WTC11 (cell line): ENCODE measurements around the gene RGS5. TPM values are rescaled to one million over a fixed set of nuclear protein-coding genes. Genes with fewer than 3 reads are reported as not detected.

Experiments
- ATAC-seq: fragments of 200-7000 bp; cut with Tn5 transposase; 2 replicates; pipeline ENCODE4 v1.10.0; 2021; ENCODE audit warnings: mild to moderate bottlenecking, moderate library complexity
- CTCF ChIA-PET: fragments of 300-600 bp; sonication (Branson Sonifier 250); formaldehyde crosslinking; loops from one replicate; lab custom pipeline; 2021; ENCODE audit warnings: antibody characterized with exemption; lab: Charles Lee
- POLR2A ChIA-PET: fragments of 350-600 bp; sonication (Branson Sonifier 250); formaldehyde crosslinking; loops from one replicate; lab custom pipeline; 2021; ENCODE audit warnings: antibody characterized with exemption; lab: Charles Lee
- DNase-seq: peaks from one replicate; pipeline ENCODE4 v3.0.0; 2021; ENCODE audit warnings: low spot score
- H3K27ac Mint-ChIP-seq: 2 replicates; pipeline ENCODE4 v1.8.0; 2021; ENCODE audit warnings: mixed read lengths
- H3K27me3 Mint-ChIP-seq: 2 replicates; pipeline ENCODE4 v1.8.0; 2021; ENCODE audit warnings: low read depth, mild to moderate bottlenecking, moderate library complexity, mixed read lengths
- H3K36me3 Mint-ChIP-seq: 2 replicates; pipeline ENCODE4 v1.8.0; 2021; ENCODE audit warnings: mixed read lengths
- H3K4me1 Mint-ChIP-seq: 2 replicates; pipeline ENCODE4 v1.8.0; 2022; ENCODE audit warnings: mixed read lengths
- H3K4me3 Mint-ChIP-seq: 2 replicates; pipeline ENCODE4 v1.8.0; 2021; ENCODE audit warnings: mild to moderate bottlenecking, moderate library complexity, mixed read lengths
- H3K9me3 Mint-ChIP-seq: 2 replicates; pipeline ENCODE4 v1.8.0; 2021; ENCODE audit warnings: mixed read lengths
- EMX1 ChIP-seq: fragments of 250-450 bp; sonication (Bioruptor Pico); IDR thresholded peaks from 2 replicates; pipeline ENCODE4 v1.8.0; 2021; ENCODE audit warnings: mild to moderate bottlenecking
- FOXJ3 ChIP-seq: sonication (generic); formaldehyde crosslinking; IDR thresholded peaks from 2 replicates; pipeline ENCODE4 v1.9.0; 2021; ENCODE audit warnings: missing genetic modification reagents, mild to moderate bottlenecking, borderline replicate concordance
- KAT7 ChIP-seq: sonication (generic); formaldehyde crosslinking; IDR thresholded peaks from 2 replicates; pipeline ENCODE4 v1.8.1; 2023; ENCODE audit warnings: missing genetic modification reagents, mild to moderate bottlenecking, borderline replicate concordance
- MLX ChIP-seq: sonication (generic); formaldehyde crosslinking; IDR thresholded peaks from 2 replicates; pipeline ENCODE4 v1.8.1; 2023; ENCODE audit warnings: mild to moderate bottlenecking, missing genetic modification reagents, moderate library complexity
- NFYB ChIP-seq: sonication (generic); formaldehyde crosslinking; conservative IDR thresholded peaks from 2 replicates; pipeline ENCODE4 v1.8.0; 2022; ENCODE audit warnings: low read depth, missing genetic modification reagents
- NR2C2 ChIP-seq: sonication (generic); formaldehyde crosslinking; IDR thresholded peaks from 2 replicates; pipeline ENCODE4 v1.8.0; 2022; ENCODE audit warnings: mild to moderate bottlenecking, missing genetic modification reagents
- TEAD1 ChIP-seq: sonication (generic); formaldehyde crosslinking; IDR thresholded peaks from 2 replicates; pipeline ENCODE4 v1.8.0; 2022; ENCODE audit warnings: mild to moderate bottlenecking, missing genetic modification reagents
- USF1 ChIP-seq: sonication (generic); formaldehyde crosslinking; IDR thresholded peaks from 2 replicates; pipeline ENCODE4 v1.8.0; 2022; ENCODE audit warnings: mild to moderate bottlenecking, missing genetic modification reagents
- ZBTB43 ChIP-seq: sonication (generic); formaldehyde crosslinking; IDR thresholded peaks from 2 replicates; pipeline ENCODE4 v1.8.1; 2023; ENCODE audit warnings: mild to moderate bottlenecking, missing genetic modification reagents
- ZNF425 ChIP-seq: fragments of 250-450 bp; sonication (Bioruptor Pico); conservative IDR thresholded peaks from 2 replicates; pipeline ENCODE4 v1.9.0; 2021; ENCODE audit warnings: mild to moderate bottlenecking
- ZNF512 ChIP-seq: sonication (generic); formaldehyde crosslinking; IDR thresholded peaks from 2 replicates; pipeline ENCODE4 v1.8.1; 2022; ENCODE audit warnings: missing genetic modification reagents, borderline replicate concordance
- total RNA-seq: library from RNA; stranded (reverse); gene quantifications from 3 replicates; pipeline ENCODE4 v1.2.3, GENCODE V29; 2021
- TF ChIP-seq, protein P1 (sequence below): sonication (generic); formaldehyde crosslinking; IDR thresholded peaks from 2 replicates; pipeline ENCODE4 v1.8.1; 2023; ENCODE audit warnings: mild to moderate bottlenecking, missing genetic modification reagents, moderate library complexity
- TF ChIP-seq, protein P2 (sequence below): sonication (generic); formaldehyde crosslinking; IDR thresholded peaks from 2 replicates; pipeline ENCODE4 v1.8.0; 2022; ENCODE audit warnings: mild to moderate bottlenecking, missing genetic modification reagents
- TF ChIP-seq, protein P3 (sequence below): sonication (generic); formaldehyde crosslinking; IDR thresholded peaks from 2 replicates; pipeline ENCODE4 v1.8.1; 2023; ENCODE audit warnings: mild to moderate bottlenecking, moderate library complexity, missing genetic modification reagents
- TF ChIP-seq, protein P4 (sequence below): sonication (generic); formaldehyde crosslinking; IDR thresholded peaks from 2 replicates; pipeline ENCODE4 v1.8.1; 2023; ENCODE audit warnings: mild to moderate bottlenecking, missing genetic modification reagents, borderline replicate concordance

Gene RGS5
- total RNA-seq, 1 experiment from 2014 or later: 23.6 TPM

GRCh38 chr1:163147019-163147418 is 55.7 kb downstream of the RGS5 start:
- no peaks in the 10 kb centered on the region for H3K27me3 Mint-ChIP-seq
- no peak overlapping the region for H3K27ac Mint-ChIP-seq
- CTCF ChIA-PET: interaction anchor here (0.6 kb wide), 1 partner anchor 16 kb away, joined by 3 read pairs; no protein-coding TSS in a partner anchor
- H3K9me3 Mint-ChIP-seq: no peaks in the 10 kb centered on the region
- ATAC-seq (no peak), DNase-seq (no peak)
- peaks cover 1% of the 10 kb centered on the region for H3K4me1 Mint-ChIP-seq
- no peak overlapping the region for H3K4me3 Mint-ChIP-seq
- POLR2A ChIA-PET: no interaction called here
- TF ChIP-seq MLX (no peak), KAT7 (no peak), USF1 (CRISPR knock-in tag) (no peak), ZNF425 (no peak), ZBTB43 (no peak), NFYB (CRISPR knock-in tag) (no peak)
- TF ChIP-seq, protein P1, sequence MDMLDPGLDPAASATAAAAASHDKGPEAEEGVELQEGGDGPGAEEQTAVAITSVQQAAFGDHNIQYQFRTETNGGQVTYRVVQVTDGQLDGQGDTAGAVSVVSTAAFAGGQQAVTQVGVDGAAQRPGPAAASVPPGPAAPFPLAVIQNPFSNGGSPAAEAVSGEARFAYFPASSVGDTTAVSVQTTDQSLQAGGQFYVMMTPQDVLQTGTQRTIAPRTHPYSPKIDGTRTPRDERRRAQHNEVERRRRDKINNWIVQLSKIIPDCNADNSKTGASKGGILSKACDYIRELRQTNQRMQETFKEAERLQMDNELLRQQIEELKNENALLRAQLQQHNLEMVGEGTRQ (CRISPR knock-in tag): no peak
- H3K36me3 Mint-ChIP-seq: peaks cover 4% of the 10 kb centered on the region; the same call in 1 of the 2 replicates

- Mint-ChIP-seq H3K27me3 (no peaks in the 10 kb centered on the region), H3K4me1 (no peaks in the 10 kb centered on the region), H3K9me3 (no peaks in the 10 kb centered on the region), H3K4me3 (no peak overlapping the region), H3K27ac (no peak overlapping the region), H3K36me3 (no peaks in the 10 kb centered on the region)
- ATAC-seq: no peak
- DNase-seq: no peak
- CTCF ChIA-PET: no interaction called here
- POLR2A ChIA-PET: no interaction called here
- TF ChIP-seq, protein P2, sequence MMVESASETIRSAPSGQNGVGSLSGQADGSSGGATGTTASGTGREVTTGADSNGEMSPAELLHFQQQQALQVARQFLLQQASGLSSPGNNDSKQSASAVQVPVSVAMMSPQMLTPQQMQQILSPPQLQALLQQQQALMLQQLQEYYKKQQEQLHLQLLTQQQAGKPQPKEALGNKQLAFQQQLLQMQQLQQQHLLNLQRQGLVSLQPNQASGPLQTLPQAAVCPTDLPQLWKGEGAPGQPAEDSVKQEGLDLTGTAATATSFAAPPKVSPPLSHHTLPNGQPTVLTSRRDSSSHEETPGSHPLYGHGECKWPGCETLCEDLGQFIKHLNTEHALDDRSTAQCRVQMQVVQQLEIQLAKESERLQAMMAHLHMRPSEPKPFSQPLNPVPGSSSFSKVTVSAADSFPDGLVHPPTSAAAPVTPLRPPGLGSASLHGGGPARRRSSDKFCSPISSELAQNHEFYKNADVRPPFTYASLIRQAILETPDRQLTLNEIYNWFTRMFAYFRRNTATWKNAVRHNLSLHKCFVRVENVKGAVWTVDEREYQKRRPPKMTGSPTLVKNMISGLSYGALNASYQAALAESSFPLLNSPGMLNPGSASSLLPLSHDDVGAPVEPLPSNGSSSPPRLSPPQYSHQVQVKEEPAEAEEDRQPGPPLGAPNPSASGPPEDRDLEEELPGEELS (CRISPR knock-in tag): no peak
- TF ChIP-seq ZNF512 (CRISPR knock-in tag) (no peak), NR2C2 (CRISPR knock-in tag) (no peak), FOXJ3 (CRISPR knock-in tag) (no peak), KAT7 (no peak), TEAD1 (CRISPR knock-in tag) (no peak), EMX1 (CRISPR knock-in tag) (no peak)
- TF ChIP-seq, protein P3, sequence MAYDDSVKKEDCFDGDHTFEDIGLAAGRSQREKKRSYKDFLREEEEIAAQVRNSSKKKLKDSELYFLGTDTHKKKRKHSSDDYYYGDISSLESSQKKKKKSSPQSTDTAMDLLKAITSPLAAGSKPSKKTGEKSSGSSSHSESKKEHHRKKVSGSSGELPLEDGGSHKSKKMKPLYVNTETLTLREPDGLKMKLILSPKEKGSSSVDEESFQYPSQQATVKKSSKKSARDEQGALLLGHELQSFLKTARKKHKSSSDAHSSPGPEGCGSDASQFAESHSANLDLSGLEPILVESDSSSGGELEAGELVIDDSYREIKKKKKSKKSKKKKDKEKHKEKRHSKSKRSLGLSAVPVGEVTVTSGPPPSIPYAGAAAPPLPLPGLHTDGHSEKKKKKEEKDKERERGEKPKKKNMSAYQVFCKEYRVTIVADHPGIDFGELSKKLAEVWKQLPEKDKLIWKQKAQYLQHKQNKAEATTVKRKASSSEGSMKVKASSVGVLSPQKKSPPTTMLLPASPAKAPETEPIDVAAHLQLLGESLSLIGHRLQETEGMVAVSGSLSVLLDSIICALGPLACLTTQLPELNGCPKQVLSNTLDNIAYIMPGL (CRISPR knock-in tag): no peak
- TF ChIP-seq, protein P4, sequence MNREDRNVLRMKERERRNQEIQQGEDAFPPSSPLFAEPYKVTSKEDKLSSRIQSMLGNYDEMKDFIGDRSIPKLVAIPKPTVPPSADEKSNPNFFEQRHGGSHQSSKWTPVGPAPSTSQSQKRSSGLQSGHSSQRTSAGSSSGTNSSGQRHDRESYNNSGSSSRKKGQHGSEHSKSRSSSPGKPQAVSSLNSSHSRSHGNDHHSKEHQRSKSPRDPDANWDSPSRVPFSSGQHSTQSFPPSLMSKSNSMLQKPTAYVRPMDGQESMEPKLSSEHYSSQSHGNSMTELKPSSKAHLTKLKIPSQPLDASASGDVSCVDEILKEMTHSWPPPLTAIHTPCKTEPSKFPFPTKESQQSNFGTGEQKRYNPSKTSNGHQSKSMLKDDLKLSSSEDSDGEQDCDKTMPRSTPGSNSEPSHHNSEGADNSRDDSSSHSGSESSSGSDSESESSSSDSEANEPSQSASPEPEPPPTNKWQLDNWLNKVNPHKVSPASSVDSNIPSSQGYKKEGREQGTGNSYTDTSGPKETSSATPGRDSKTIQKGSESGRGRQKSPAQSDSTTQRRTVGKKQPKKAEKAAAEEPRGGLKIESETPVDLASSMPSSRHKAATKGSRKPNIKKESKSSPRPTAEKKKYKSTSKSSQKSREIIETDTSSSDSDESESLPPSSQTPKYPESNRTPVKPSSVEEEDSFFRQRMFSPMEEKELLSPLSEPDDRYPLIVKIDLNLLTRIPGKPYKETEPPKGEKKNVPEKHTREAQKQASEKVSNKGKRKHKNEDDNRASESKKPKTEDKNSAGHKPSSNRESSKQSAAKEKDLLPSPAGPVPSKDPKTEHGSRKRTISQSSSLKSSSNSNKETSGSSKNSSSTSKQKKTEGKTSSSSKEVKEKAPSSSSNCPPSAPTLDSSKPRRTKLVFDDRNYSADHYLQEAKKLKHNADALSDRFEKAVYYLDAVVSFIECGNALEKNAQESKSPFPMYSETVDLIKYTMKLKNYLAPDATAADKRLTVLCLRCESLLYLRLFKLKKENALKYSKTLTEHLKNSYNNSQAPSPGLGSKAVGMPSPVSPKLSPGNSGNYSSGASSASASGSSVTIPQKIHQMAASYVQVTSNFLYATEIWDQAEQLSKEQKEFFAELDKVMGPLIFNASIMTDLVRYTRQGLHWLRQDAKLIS (CRISPR knock-in tag): no peak
Observed at GRCh38 chr1:163145435-163145834, 57.3 kb downstream of the RGS5 start.
